ENCODE measurements around the gene CDYL.

GRCh38 chr6:4786996-4787395 lies 10.8 kb downstream of the CDYL start:
- TF ChIP-seq POLR2AphosphoS5 (IDR thresholded peaks at IDR 0.05; ENCODE audit: low read depth, low read length) (no peak), POLR2A (IDR thresholded peaks at IDR 0.05; ENCODE audit: low read depth, low read length) (no peak)
